Loucy (cell line): Measurements from ENCODE around the gene RPL37A.

Experiments
- H2AFZ ChIP-seq: fragments of 200-600 bp; sonication (generic); 2 replicates; pipeline ENCODE4 v1.6.0; 2016; ENCODE audit warnings: antibody characterized with exemption, mild to moderate bottlenecking, low read length, moderate library complexity
- H3F3A ChIP-seq: fragments of 200-600 bp; 2 replicates; pipeline ENCODE4 v1.6.0; 2016; ENCODE audit warnings: antibody characterized with exemption, low read depth, mild to moderate bottlenecking
- H3K27me3 ChIP-seq: fragments of 200-600 bp; sonication (generic); 2 replicates; pipeline ENCODE4 v1.6.1; 2014; ENCODE audit warnings: low read length, mild to moderate bottlenecking; ENCODE audit not compliant: insufficient read depth, poor library complexity, severe bottlenecking
- H3K36me3 ChIP-seq: fragments of 200-600 bp; sonication (generic); 2 replicates; pipeline ENCODE4 v1.6.1; 2016; ENCODE audit warnings: low read length; ENCODE audit not compliant: insufficient read depth
- H3K4me1 ChIP-seq: fragments of 200-600 bp; sonication (generic); 2 replicates; pipeline ENCODE4 v1.5.1; 2014; ENCODE audit warnings: low read length, mild to moderate bottlenecking; ENCODE audit not compliant: insufficient read depth, poor library complexity, severe bottlenecking
- H3K4me2 ChIP-seq: fragments of 200-600 bp; sonication (generic); 2 replicates; pipeline ENCODE4 v1.6.0; 2014; ENCODE audit warnings: antibody characterized with exemption, low read length, low read depth, mild to moderate bottlenecking; ENCODE audit not compliant: poor library complexity, severe bottlenecking
- H3K4me3 ChIP-seq: fragments of 200-600 bp; sonication (generic); 2 replicates; pipeline ENCODE4 v1.5.1; 2014; ENCODE audit warnings: low read length, mild to moderate bottlenecking, mixed read lengths; ENCODE audit not compliant: poor library complexity, severe bottlenecking
- H3K79me2 ChIP-seq: fragments of 200-600 bp; sonication (generic); 2 replicates; pipeline ENCODE4 v1.6.1; 2014; ENCODE audit warnings: low read length; ENCODE audit not compliant: insufficient read depth
- H3K9ac ChIP-seq: fragments of 200-600 bp; sonication (generic); 2 replicates; pipeline ENCODE4 v1.6.0; 2014; ENCODE audit warnings: mild to moderate bottlenecking, low read depth, low read length, moderate library complexity; ENCODE audit not compliant: poor library complexity, severe bottlenecking
- H3K9me2 ChIP-seq: fragments of 200-600 bp; sonication (generic); replicated peaks from 2 replicates; pipeline ENCODE4 v1.6.1; 2016; ENCODE audit warnings: low read depth, low read length, mixed read lengths
- H3K9me3 ChIP-seq: fragments of 200-600 bp; sonication (generic); 2 replicates; pipeline ENCODE4 v1.6.1; 2014; ENCODE audit warnings: mild to moderate bottlenecking, antibody characterized with exemption, low read length, low read depth; ENCODE audit not compliant: insufficient read depth
- H4K20me1 ChIP-seq: fragments of 200-600 bp; sonication (generic); 2 replicates; pipeline ENCODE4 v1.6.0; 2014; ENCODE audit warnings: antibody characterized with exemption, low read length, mild to moderate bottlenecking; ENCODE audit not compliant: insufficient read depth, poor library complexity, severe bottlenecking
- EZH2phosphoT487 ChIP-seq: fragments of 200-600 bp; IDR thresholded peaks from 2 replicates; pipeline ENCODE4 v1.6.1; 2018; ENCODE audit warnings: antibody characterized with exemption, mild to moderate bottlenecking, moderate library complexity, borderline replicate concordance
- TF ChIP-seq, protein P1 (sequence below): fragments of 200-600 bp; sonication (generic); conservative IDR thresholded peaks from 2 replicates; pipeline ENCODE4 v1.5.1; 2014; ENCODE audit warnings: mild to moderate bottlenecking, antibody characterized with exemption, low read length

The RPL37A gene

DNA sequence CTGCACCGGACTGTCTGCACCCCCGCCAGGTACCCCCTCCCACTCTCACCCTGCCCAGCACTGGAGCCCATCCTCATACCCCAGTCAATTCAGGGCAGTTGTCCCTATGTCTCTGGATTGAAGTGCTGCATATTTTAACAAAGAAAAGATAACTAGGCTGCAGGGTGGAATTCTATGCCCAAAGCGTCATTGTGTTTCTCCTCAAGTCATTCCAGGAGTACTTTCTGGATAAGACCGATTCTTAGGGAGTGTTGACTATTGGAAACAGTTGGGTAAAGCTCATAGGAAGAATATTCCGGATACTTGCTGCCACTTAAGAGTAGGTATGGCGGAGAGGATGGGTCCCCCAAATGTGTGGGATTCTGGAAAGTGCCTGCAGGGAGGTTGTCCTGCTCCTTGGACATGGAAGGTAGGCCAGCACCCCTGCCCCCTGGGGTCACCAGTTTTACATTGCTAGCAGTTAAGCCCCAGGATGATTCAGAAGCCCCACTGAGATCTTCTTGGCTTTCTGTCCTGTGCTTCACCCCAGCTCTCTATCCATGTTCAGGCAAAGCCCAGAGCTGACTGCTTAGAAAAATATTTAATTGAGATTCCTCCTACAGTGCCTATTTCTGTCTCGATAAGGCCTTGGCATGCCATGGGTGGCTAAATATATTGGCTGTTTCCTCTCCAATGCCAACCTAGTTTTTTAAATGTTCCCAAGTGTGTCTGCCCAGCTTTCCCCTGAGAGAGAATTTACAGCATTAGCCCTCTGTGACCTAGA is 48.2 kb downstream of the RPL37A start:
- no peaks in the 10 kb centered on the region for H3K4me1 ChIP-seq
- H3K9me2 ChIP-seq: no peaks in the 10 kb centered on the region
- no peaks in the 10 kb centered on the region for H4K20me1 ChIP-seq
- H2AFZ ChIP-seq: no peak overlapping the region
- no peaks in the 10 kb centered on the region for H3K27me3 ChIP-seq
- TF ChIP-seq, protein P1, sequence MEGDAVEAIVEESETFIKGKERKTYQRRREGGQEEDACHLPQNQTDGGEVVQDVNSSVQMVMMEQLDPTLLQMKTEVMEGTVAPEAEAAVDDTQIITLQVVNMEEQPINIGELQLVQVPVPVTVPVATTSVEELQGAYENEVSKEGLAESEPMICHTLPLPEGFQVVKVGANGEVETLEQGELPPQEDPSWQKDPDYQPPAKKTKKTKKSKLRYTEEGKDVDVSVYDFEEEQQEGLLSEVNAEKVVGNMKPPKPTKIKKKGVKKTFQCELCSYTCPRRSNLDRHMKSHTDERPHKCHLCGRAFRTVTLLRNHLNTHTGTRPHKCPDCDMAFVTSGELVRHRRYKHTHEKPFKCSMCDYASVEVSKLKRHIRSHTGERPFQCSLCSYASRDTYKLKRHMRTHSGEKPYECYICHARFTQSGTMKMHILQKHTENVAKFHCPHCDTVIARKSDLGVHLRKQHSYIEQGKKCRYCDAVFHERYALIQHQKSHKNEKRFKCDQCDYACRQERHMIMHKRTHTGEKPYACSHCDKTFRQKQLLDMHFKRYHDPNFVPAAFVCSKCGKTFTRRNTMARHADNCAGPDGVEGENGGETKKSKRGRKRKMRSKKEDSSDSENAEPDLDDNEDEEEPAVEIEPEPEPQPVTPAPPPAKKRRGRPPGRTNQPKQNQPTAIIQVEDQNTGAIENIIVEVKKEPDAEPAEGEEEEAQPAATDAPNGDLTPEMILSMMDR: no peak
- no peak for TF ChIP-seq EZH2phosphoT487
- no peaks in the 10 kb centered on the region for H3K36me3 ChIP-seq
- no peaks in the 10 kb centered on the region for H3F3A ChIP-seq
- H3K4me2 ChIP-seq: no peak overlapping the region
- H3K9me3 ChIP-seq: no peaks in the 10 kb centered on the region
- no peak overlapping the region for H3K9ac ChIP-seq
- no peak overlapping the region for H3K4me3 ChIP-seq
- H3K79me2 ChIP-seq: no peaks in the 10 kb centered on the region

GRCh38 chr2:216548901-216549331 is 50.3 kb downstream of the RPL37A start:
- Histone ChIP-seq H4K20me1 (no peaks in the 10 kb centered on the region), H3K9me3 (no peaks in the 10 kb centered on the region), H3K36me3 (no peaks in the 10 kb centered on the region), H2AFZ (no peak overlapping the region), H3K4me2 (no peak overlapping the region), H3K4me3 (no peak overlapping the region), H3K4me1 (peaks cover under 1% of the 10 kb centered on the region), H3K79me2 (no peaks in the 10 kb centered on the region), H3K27me3 (no peaks in the 10 kb centered on the region), H3K9ac (no peak overlapping the region), H3F3A (no peaks in the 10 kb centered on the region), H3K9me2 (no peaks in the 10 kb centered on the region)
- no peak for TF ChIP-seq EZH2phosphoT487
- TF ChIP-seq, protein P1: no peak

DNA sequence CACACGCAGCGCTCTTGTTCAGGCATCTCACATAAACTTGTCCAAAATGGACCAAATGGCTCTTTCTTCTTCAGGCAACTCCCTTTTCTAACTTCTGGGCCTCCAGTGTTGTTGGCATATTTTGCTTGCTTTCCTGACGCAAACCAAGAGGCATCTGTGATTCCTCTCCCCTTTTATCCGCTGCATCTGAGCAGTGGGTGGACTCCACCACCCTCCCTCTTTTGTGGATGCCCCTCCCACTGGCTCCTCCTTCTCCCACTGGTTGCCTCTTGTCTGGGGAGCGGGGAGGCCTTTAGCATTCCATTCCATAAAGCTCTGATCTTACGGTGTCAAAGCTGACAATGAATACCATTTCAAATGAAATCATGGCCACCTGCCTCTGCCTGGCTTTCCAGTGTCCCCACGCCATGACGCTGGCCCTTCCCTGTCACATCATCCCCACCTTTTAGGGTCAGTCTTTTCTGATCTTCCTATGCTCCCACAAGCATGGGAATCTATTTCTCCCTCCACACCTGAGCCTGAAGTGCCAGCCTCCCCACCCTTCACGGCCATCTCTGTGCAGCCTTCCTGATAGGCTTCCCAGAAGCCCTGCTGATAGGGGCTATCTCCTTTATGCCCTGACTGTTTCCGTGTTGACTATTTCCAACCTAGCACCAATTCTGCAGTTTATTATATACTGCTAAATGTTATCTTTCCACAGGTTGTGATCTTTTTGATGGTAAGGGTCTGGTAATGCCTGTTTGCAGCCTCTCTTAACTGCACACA is 51.5 kb downstream of the RPL37A start:
- Histone ChIP-seq H2AFZ (no peak overlapping the region), H3K4me3 (no peak overlapping the region), H3K79me2 (no peaks in the 10 kb centered on the region), H3K27me3 (no peaks in the 10 kb centered on the region), H3F3A (no peaks in the 10 kb centered on the region), H3K9ac (no peak overlapping the region), H4K20me1 (no peaks in the 10 kb centered on the region), H3K9me3 (no peaks in the 10 kb centered on the region), H3K4me1 (peaks cover 13% of the 10 kb centered on the region), H3K36me3 (no peaks in the 10 kb centered on the region), H3K9me2 (no peaks in the 10 kb centered on the region), H3K4me2 (no peak overlapping the region)
- TF ChIP-seq, protein P1: no peak
- no peak for TF ChIP-seq EZH2phosphoT487
